DOHH2 (cell line): ENCODE results near the gene PSMC5.

Experiments
- EZH2phosphoT487 ChIP-seq: fragments of 200-600 bp; sonication (generic); IDR thresholded peaks from 2 replicates; pipeline ENCODE4 v1.6.1; 2017; ENCODE audit warnings: borderline replicate concordance, mild to moderate bottlenecking, antibody characterized with exemption, low read length, moderate library complexity, mixed read lengths
- TF ChIP-seq, protein P1 (sequence below): fragments of 200-600 bp; sonication (generic); IDR thresholded peaks from one replicate; pipeline ENCODE4 v1.5.1; 2014; ENCODE audit warnings: antibody characterized with exemption, mild to moderate bottlenecking, low read depth, low read length; ENCODE audit not compliant: poor library complexity, severe bottlenecking

DNA sequence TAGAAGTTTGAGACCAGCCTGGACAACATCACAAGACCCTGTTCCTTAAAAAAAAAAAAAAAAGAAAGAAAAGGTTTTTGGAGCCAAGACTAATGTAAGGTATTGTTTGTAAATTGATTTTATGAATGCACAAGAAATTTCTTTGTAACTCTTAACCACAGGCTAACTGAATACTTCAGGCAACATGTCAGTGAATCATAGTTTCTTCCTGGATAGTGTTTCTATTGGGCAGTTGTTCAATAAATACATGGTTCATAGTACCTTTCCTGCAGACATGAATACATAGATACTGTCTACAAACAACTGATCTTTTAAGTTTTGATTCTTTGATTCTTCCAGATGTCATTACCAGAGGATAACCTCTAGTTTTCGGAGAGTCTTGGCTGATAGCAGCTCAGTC is 41.7 kb upstream of the PSMC5 start:
- TF ChIP-seq, protein P1, sequence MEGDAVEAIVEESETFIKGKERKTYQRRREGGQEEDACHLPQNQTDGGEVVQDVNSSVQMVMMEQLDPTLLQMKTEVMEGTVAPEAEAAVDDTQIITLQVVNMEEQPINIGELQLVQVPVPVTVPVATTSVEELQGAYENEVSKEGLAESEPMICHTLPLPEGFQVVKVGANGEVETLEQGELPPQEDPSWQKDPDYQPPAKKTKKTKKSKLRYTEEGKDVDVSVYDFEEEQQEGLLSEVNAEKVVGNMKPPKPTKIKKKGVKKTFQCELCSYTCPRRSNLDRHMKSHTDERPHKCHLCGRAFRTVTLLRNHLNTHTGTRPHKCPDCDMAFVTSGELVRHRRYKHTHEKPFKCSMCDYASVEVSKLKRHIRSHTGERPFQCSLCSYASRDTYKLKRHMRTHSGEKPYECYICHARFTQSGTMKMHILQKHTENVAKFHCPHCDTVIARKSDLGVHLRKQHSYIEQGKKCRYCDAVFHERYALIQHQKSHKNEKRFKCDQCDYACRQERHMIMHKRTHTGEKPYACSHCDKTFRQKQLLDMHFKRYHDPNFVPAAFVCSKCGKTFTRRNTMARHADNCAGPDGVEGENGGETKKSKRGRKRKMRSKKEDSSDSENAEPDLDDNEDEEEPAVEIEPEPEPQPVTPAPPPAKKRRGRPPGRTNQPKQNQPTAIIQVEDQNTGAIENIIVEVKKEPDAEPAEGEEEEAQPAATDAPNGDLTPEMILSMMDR: no peak
- TF ChIP-seq EZH2phosphoT487: no peak
